ENCODE data around the gene PHOX2B. TPM values are rescaled to one million over a fixed set of nuclear protein-coding genes. Genes with fewer than 3 reads are reported as not detected.

The PHOX2B gene
- total and polyA plus RNA-seq, 2 of the 4 experiments (the other 2 are of a cell fraction) = not detected

GRCh38 chr4:41784191-41784979, 35.9 kb upstream of the PHOX2B start:
- no peak overlapping the region for H2BK15ac ChIP-seq (ENCODE audit: low read depth, low read length)
- no peaks in the 10 kb centered on the region for H3K36me3 ChIP-seq (ENCODE audit: control insufficient read depth, insufficient read depth, low read length)
- no peak overlapping the region for H2BK20ac ChIP-seq (ENCODE audit: low read depth, low read length)
- intact Hi-C loops (cut with micrococcal nuclease) = no loop called here
- no peak overlapping the region for H2BK5ac ChIP-seq (ENCODE audit: low read depth, low read length, poor library complexity, severe bottlenecking)
- BruUV-seq (replicated peaks) = no TSS peak
- H3K4ac ChIP-seq (ENCODE audit: low read depth, low read length) = no peak overlapping the region
- H3K23ac ChIP-seq (ENCODE audit: low read depth, low read length) = no peak overlapping the region
- DNase-seq (no peak), ATAC-seq (ENCODE audit: low read depth) (no peak)
- H3K56ac ChIP-seq (ENCODE audit: extremely low read depth, insufficient read depth, low read length) = no peak overlapping the region
- in situ Hi-C loops (cut with MboI; ENCODE audit: low sequenced_read_pairs) = no loop called here
- no peaks in the 10 kb centered on the region for H3K9me1 ChIP-seq (ENCODE audit: insufficient read depth, low read length)
- no peak overlapping the region for H4K5ac ChIP-seq (ENCODE audit: low read depth, low read length)
- no peak overlapping the region for H2AK5ac ChIP-seq (ENCODE audit: low read depth, low read length)
- no peak overlapping the region for H3K27ac ChIP-seq (ENCODE audit: insufficient read depth, low read length)
- no peak overlapping the region for H2AK9ac ChIP-seq (replicated peaks; ENCODE audit: low read depth, low read length, poor library complexity)
- H3K9me3 ChIP-seq (ENCODE audit: control insufficient read depth, insufficient read depth, low read length) = no peaks in the 10 kb centered on the region
- H4K8ac ChIP-seq (ENCODE audit: low read depth in 2 of 2, low read length in 2 of 2) = no peak overlapping the region
- H2AFZ ChIP-seq (replicated peaks; ENCODE audit: low read length, poor library complexity) = no peak overlapping the region
- no peak overlapping the region for H2BK120ac ChIP-seq (ENCODE audit: low read depth, low read length)
- H4K91ac ChIP-seq (ENCODE audit: insufficient read depth, low read depth, low read length) = no peak overlapping the region
- TF ChIP-seq BHLHE40 (IDR thresholded peaks at IDR 0.05; ENCODE audit: low read depth, low read length) (no peak), ELK1 (IDR thresholded peaks at IDR 0.05; ENCODE audit: borderline replicate concordance, low read depth, low read length) (no peak), CHD1 (IDR thresholded peaks at IDR 0.05; ENCODE audit: low read depth, low read length) (no peak), USF2 (IDR thresholded peaks at IDR 0.05; ENCODE audit: low read depth, low read length) (no peak), FOS (IDR thresholded peaks at IDR 0.05; ENCODE audit: low read depth, low read length) (no peak), POLR2A (IDR thresholded peaks at IDR 0.05; ENCODE audit: low read depth, low read length) (no peak), MAFK (IDR thresholded peaks at IDR 0.05; ENCODE audit: low read depth, low read length) (no peak), MXI1 (IDR thresholded peaks at IDR 0.05; ENCODE audit: borderline replicate concordance, low read depth, low read length) (no peak)
- 64% methylated on average over 1 of the region's 9 CpGs; no CpG with 5 or more reads in 1 of the 2 experiments for WGBS, 2 experiments (ENCODE audit: extremely low coverage in 2 of 2, insufficient read length in 1 of 2)
- peaks cover 5% of the 10 kb centered on the region for H3K27me3 ChIP-seq (ENCODE audit: control insufficient read depth, insufficient read depth, low read length)
- H3K18ac ChIP-seq (ENCODE audit: low read depth, low read length) = no peak overlapping the region
- no peak overlapping the region for H3K9ac ChIP-seq (ENCODE audit: low read depth, low read length)
- ChIA-PET POLR2A (ENCODE audit: unreplicated experiment) (no interaction called here), CTCF (no interaction called here)
- dilution Hi-C loops (cut with HindIII; ENCODE audit: low sequenced_read_pairs, unreplicated experiment) = no loop called here
- H3K79me1 ChIP-seq (ENCODE audit: low read depth in 1 of 2, low read length in 2 of 2) = no peaks in the 10 kb centered on the region
- no peak overlapping the region for H3K14ac ChIP-seq (replicated peaks; ENCODE audit: low read depth, low read length)
- H3K4me2 ChIP-seq (ENCODE audit: low read depth, low read length) = no peak overlapping the region
- no peaks in the 10 kb centered on the region for H3K4me1 ChIP-seq (ENCODE audit: control insufficient read depth, insufficient read depth, low read length)
- no peak overlapping the region for H3K4me3 ChIP-seq (ENCODE audit: insufficient read depth, low read depth, low read length)
- no peaks in the 10 kb centered on the region for H4K20me1 ChIP-seq (ENCODE audit: insufficient read depth, low read length)

Data from IMR-90 (cell line).